Measurements from ENCODE around the gene RHOA. TPM values are rescaled to one million over a fixed set of nuclear protein-coding genes. Genes with fewer than 3 reads are reported as not detected.

RHOA gene
- total and polyA plus RNA-seq, 2 of the 8 experiments (the other 6 are each of a cell fraction or from before 2014, with no cell fraction given), result 176 to 397 TPM

DNA sequence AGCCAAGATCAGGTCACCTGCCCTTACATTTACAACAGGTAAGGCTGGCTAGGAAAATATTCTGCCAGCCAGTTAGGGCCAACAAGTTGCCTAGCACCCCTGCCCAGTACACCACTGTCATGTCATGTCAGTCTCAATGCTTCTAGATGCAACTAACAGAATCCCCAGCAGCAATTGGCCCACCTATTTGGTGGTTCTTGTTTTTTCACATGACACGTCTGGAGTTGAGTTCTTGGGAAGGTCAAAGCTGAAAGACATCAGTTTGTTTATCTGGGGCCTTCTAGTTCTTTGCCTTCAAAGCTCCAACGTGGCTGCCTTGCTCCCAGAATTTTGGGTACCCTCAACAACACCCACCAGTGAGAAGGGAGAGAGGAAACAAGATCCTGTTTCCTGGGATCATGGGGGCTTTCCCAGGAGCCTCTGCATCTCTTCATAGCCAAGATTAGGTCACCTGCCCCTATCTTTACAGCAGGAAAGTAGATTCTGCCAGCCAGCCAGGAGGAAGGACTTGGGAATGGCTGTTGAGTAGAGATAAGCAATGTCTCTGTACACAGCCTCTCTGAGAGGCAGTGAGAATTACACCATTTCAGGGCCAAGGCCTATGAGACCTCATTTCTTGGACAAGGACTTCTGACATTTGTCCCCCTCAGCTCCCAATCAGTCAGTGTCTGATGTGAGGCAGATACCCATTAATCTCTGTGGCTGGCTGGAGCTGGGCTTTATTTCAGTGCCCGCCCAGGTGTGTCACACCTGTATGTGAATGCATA is 62.2 kb downstream of the RHOA start (continued):
- TF ChIP-seq, protein P1, sequence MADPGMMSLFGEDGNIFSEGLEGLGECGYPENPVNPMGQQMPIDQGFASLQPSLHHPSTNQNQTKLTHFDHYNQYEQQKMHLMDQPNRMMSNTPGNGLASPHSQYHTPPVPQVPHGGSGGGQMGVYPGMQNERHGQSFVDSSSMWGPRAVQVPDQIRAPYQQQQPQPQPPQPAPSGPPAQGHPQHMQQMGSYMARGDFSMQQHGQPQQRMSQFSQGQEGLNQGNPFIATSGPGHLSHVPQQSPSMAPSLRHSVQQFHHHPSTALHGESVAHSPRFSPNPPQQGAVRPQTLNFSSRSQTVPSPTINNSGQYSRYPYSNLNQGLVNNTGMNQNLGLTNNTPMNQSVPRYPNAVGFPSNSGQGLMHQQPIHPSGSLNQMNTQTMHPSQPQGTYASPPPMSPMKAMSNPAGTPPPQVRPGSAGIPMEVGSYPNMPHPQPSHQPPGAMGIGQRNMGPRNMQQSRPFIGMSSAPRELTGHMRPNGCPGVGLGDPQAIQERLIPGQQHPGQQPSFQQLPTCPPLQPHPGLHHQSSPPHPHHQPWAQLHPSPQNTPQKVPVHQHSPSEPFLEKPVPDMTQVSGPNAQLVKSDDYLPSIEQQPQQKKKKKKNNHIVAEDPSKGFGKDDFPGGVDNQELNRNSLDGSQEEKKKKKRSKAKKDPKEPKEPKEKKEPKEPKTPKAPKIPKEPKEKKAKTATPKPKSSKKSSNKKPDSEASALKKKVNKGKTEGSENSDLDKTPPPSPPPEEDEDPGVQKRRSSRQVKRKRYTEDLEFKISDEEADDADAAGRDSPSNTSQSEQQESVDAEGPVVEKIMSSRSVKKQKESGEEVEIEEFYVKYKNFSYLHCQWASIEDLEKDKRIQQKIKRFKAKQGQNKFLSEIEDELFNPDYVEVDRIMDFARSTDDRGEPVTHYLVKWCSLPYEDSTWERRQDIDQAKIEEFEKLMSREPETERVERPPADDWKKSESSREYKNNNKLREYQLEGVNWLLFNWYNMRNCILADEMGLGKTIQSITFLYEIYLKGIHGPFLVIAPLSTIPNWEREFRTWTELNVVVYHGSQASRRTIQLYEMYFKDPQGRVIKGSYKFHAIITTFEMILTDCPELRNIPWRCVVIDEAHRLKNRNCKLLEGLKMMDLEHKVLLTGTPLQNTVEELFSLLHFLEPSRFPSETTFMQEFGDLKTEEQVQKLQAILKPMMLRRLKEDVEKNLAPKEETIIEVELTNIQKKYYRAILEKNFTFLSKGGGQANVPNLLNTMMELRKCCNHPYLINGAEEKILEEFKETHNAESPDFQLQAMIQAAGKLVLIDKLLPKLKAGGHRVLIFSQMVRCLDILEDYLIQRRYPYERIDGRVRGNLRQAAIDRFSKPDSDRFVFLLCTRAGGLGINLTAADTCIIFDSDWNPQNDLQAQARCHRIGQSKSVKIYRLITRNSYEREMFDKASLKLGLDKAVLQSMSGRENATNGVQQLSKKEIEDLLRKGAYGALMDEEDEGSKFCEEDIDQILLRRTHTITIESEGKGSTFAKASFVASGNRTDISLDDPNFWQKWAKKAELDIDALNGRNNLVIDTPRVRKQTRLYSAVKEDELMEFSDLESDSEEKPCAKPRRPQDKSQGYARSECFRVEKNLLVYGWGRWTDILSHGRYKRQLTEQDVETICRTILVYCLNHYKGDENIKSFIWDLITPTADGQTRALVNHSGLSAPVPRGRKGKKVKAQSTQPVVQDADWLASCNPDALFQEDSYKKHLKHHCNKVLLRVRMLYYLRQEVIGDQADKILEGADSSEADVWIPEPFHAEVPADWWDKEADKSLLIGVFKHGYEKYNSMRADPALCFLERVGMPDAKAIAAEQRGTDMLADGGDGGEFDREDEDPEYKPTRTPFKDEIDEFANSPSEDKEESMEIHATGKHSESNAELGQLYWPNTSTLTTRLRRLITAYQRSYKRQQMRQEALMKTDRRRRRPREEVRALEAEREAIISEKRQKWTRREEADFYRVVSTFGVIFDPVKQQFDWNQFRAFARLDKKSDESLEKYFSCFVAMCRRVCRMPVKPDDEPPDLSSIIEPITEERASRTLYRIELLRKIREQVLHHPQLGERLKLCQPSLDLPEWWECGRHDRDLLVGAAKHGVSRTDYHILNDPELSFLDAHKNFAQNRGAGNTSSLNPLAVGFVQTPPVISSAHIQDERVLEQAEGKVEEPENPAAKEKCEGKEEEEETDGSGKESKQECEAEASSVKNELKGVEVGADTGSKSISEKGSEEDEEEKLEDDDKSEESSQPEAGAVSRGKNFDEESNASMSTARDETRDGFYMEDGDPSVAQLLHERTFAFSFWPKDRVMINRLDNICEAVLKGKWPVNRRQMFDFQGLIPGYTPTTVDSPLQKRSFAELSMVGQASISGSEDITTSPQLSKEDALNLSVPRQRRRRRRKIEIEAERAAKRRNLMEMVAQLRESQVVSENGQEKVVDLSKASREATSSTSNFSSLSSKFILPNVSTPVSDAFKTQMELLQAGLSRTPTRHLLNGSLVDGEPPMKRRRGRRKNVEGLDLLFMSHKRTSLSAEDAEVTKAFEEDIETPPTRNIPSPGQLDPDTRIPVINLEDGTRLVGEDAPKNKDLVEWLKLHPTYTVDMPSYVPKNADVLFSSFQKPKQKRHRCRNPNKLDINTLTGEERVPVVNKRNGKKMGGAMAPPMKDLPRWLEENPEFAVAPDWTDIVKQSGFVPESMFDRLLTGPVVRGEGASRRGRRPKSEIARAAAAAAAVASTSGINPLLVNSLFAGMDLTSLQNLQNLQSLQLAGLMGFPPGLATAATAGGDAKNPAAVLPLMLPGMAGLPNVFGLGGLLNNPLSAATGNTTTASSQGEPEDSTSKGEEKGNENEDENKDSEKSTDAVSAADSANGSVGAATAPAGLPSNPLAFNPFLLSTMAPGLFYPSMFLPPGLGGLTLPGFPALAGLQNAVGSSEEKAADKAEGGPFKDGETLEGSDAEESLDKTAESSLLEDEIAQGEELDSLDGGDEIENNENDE (IDR thresholded peaks at IDR 0.05; ENCODE audit: insufficient replicate concordance, low read length), result no peak
- no peak for TF ChIP-seq SIX5 (IDR thresholded peaks at IDR 0.05; ENCODE audit: low read depth, low read length)
- TF ChIP-seq, protein P2, sequence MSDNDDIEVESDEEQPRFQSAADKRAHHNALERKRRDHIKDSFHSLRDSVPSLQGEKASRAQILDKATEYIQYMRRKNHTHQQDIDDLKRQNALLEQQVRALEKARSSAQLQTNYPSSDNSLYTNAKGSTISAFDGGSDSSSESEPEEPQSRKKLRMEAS (IDR thresholded peaks at IDR 0.05), result no peak
- TF ChIP-seq TBP (IDR thresholded peaks at IDR 0.05; ENCODE audit: low read depth, low read length), result no peak
- no peak for TF ChIP-seq CTBP2 (IDR thresholded peaks at IDR 0.05; ENCODE audit: borderline replicate concordance, insufficient read depth, insufficient read length, low read length)
- no peak for TF ChIP-seq NANOG (IDR thresholded peaks at IDR 0.05; ENCODE audit: insufficient read depth, low read depth, low read length, poor library complexity, severe bottlenecking)
- no peak for TF ChIP-seq EGR1 (IDR thresholded peaks at IDR 0.05; ENCODE audit: borderline replicate concordance, low read depth, low read length)
- no peak for TF ChIP-seq CHD2 (IDR thresholded peaks at IDR 0.05; ENCODE audit: low read length)
- no peak for TF ChIP-seq BACH1 (IDR thresholded peaks at IDR 0.05; ENCODE audit: low read length)
